HG02943 (cell line): Measurements from ENCODE around the gene SLC4A7.
"Not testable (repeated sequence)": the region's sequence is repeated elsewhere in the genome, so short reads cannot be mapped to it uniquely, and the experiment has no call there.

Source experiments
- ATAC-seq: cut with Tn5 transposase; IDR thresholded peaks from one replicate; pipeline ENCODE4 v1.9.1; 2021; ENCODE audit warnings: mild to moderate bottlenecking, low read depth, moderate library complexity; ENCODE audit not compliant: unreplicated experiment

Gene SLC4A7

DNA sequence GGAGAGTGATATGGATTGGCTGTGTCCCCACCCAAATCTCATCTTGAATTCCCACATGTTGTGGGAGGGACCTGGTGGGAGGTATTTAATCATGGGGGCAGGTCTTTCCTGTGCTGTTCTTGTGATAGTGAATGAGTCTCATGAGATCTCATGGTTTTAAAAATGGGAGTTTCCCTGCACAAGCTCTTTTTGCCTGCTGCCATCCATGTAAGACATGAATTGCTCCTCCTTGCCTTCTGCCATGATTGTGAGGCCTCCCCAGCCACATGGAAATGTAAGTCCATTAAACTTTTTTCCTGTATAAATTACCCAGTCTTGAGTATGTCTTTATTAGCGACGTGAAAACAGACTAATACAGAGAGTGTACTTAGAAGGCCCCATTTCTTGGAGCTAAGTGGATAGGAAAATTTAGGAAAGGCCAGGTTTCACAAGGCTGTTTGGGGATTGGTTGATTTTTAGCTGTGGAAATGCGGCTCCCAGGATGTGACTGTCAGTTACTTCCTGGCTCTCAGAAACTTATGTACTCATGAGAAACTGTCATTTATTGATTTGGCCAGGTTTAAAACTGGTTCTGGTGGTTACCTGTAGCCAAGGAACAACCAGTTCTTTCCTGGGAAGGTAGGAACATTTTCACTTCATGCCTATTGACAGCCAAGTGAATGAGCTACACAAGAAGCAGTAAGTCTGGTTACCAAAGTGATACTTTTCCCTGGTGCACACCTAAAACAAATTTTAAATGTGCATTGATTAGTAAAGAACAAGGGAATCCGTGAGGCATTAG, 155.0 kb downstream of the SLC4A7 start:
- ATAC-seq, result not testable (repeated sequence)

DNA sequence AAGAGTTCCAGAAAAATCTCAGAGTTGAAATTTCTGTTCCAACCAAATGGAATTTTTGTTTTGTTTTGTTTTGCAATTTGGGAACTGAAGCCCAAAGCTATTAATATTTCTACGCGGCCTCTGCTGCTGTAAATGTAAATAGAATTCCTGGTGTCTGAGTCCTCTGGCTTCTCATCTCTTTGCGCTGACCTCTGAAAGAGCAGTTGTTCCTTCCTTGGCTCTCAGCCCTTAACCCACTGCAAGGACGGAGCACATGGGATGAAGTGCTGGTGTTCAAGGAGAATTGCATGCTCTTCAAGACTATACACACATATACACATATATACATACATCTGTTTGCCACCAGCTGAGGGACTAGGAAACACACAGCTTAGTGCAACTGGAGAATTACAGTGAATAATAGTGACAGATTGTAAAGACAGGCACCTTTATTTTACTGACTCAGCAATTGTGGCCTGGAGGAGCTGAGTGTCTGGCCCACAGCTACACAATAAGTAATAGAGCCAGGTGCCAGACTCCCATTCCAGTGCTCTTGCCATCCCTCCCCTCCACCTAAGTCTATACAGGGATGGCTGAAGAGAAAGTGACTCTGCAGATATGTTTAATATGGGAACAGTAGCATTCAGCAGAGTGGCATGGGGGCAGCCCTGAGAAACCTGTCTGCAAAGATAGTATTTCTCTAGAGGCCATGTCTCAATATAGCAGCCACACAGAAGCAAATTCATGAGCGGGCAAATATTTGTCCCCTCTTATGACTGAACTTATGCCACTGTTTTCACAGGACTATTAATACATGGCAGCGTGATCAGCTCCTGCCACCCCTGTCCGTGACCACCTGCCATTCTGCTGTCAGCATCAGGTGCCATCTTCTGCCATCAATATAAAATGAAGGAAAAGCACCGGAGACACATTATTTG, 157.3 kb downstream of the SLC4A7 start:
- ATAC-seq, result no peak

DNA sequence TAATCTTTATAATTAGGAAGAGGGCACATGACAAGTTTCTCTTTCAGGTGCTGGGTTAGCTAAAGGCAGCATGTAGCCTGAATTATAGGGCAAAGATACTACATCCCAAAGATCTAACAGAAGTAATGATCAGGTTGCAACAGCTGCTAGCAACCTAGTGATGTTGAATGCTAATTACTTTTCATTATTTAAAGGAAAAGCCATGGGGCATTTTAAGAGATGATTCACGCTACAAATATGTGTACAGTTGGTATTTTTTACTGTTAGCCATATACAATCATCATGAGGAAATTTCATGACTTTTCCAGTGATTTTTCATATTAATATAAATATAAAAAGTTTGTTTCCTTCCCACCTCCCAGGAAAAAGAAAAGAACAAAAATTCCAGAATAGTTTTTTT, 158.0 kb downstream of the SLC4A7 start:
- no peak for ATAC-seq

DNA sequence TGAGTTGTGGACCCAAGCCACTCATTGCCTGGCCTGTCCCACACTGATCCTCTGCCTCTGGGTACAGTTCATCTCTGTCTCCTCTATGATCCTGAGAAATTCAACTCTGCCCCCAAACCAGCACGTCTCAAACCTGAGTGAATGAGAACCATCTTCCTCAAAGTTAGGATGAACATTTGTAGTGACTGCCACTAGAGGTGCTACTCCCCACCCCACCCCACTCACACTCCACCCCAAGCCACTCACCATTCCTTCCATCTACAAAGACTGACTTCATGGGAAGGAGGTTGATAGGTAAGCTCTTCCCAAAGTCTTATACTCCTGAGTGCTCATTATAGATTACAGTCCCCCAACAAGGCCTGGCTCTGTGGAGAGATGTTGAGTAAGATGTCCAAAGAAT, 158.8 kb downstream of the SLC4A7 start:
- ATAC-seq, result no peak

GRCh38 chr3:27324686-27325085, 159.5 kb downstream of the SLC4A7 start:
- no peak for ATAC-seq

DNA sequence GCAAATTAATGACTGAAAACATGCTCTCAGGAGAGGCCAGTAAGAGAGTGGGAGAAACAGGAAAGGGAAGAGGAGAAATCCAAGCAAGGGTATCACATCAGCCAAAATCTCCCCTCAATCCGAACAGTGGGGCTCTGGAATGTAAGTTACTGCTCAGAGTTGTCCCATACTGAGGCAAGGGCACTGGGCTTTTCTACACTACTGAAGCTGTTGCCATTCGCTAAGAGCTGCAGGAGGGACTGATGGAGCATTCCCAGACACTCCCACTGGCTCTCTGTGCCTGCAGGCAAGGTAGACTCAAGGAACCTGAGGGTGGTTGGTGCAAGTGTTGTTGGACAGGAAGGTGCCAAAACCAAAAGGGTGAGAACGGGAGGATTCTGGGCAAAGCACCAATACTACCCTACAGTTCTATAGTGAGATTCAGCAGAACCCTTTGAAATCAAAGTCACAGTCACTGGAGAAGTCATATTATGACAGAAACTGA, 161.1 kb downstream of the SLC4A7 start:
- ATAC-seq, result no peak
